GM18519 (cell line): ENCODE measurements around the gene HSPA13.
A peak's percentile ranks its signal among the peaks of the same experiment; 100 is the strongest.
"Not testable (repeated sequence)": the region's sequence is repeated elsewhere in the genome, so short reads cannot be mapped to it uniquely, and the experiment has no call there.

Experiments
- ATAC-seq: cut with Tn5 transposase; IDR thresholded peaks from one replicate; pipeline ENCODE4 v1.9.1; 2021; ENCODE audit warnings: mild to moderate bottlenecking, moderate library complexity; ENCODE audit not compliant: unreplicated experiment, low FRiP score

Gene HSPA13

GRCh38 chr21:14382835-14383595 lies at the start of gene HSPA13:
Gene HSPA13 (minus strand): TSS chr21:14383146. CDS start chr21:14383119, 27 bp downstream.
- ATAC-seq, result peak; percentile 98

GRCh38 chr21:14418920-14419319 lies 36.0 kb upstream of the HSPA13 start:
- ATAC-seq, result no peak

- ATAC-seq, result no peak
Observed at GRCh38 chr21:14414932-14415508, 32.1 kb upstream of the HSPA13 start.

- ATAC-seq, result no peak
Observed at GRCh38 chr21:14405962-14406361, 23.0 kb upstream of the HSPA13 start.

GRCh38 chr21:14405225-14405624 lies 22.3 kb upstream of the HSPA13 start:
- no peak for ATAC-seq

- ATAC-seq, result no peak
Observed at GRCh38 chr21:14403681-14404318, 20.9 kb upstream of the HSPA13 start.

- no peak for ATAC-seq
Observed at GRCh38 chr21:14401217-14401616, 18.3 kb upstream of the HSPA13 start.

- no peak for ATAC-seq
Observed at GRCh38 chr21:14388282-14388681, 5.3 kb upstream of the HSPA13 start.

GRCh38 chr21:14384453-14384852 lies 1.5 kb upstream of the HSPA13 start:
- no peak for ATAC-seq

- ATAC-seq, result peak; percentile 3
Observed at GRCh38 chr21:14383596-14384180, 742 bp upstream of the HSPA13 start.

GRCh38 chr21:14382486-14382834 lies 486 bp downstream of the HSPA13 start:
- ATAC-seq, result no peak

GRCh38 chr21:14376854-14377253 lies 6.1 kb downstream of the HSPA13 start:
- no peak for ATAC-seq

- ATAC-seq, result no peak
Observed at GRCh38 chr21:14366998-14367397, 15.9 kb downstream of the HSPA13 start.

- ATAC-seq, result no peak
Observed at GRCh38 chr21:14361958-14362357, 21.0 kb downstream of the HSPA13 start.

GRCh38 chr21:14358775-14359174 lies 24.2 kb downstream of the HSPA13 start:
- ATAC-seq, result no peak

GRCh38 chr21:14356746-14357145 lies 26.2 kb downstream of the HSPA13 start:
- ATAC-seq, result no peak

- no peak for ATAC-seq
Observed at GRCh38 chr21:14354515-14354914, 28.4 kb downstream of the HSPA13 start.

- no peak for ATAC-seq
Observed at GRCh38 chr21:14353726-14354125, 29.2 kb downstream of the HSPA13 start.

- no peak for ATAC-seq
Observed at GRCh38 chr21:14353231-14353630, 29.7 kb downstream of the HSPA13 start.

GRCh38 chr21:14327346-14327745 lies 55.6 kb downstream of the HSPA13 start:
- not testable (repeated sequence) for ATAC-seq

- ATAC-seq, result no peak
Observed at GRCh38 chr21:14325595-14325994, 57.4 kb downstream of the HSPA13 start.
